Smooth muscle cell of the brain vasculature (primary cell): ENCODE results near the gene CASP14.
"Not testable (repeated sequence)": the region's sequence is repeated elsewhere in the genome, so short reads cannot be mapped to it uniquely, and the experiment has no call there.

ENCODE experiments used
- DNase-seq: peaks from one replicate; pipeline ENCODE4 v3.0.0-alpha.2; 2012; ENCODE audit warnings: low read depth, low spot score

Gene CASP14

GRCh38 chr19:15048885-15049541 lies at the start of gene CASP14:
CASP14 (plus strand) TSS chr19:15049480; CDS start chr19:15052252, 2,772 bp downstream.
- DNase-seq: no peak

GRCh38 chr19:15008308-15008707 lies 41.0 kb upstream of the CASP14 start:
- no peak for DNase-seq

DNA sequence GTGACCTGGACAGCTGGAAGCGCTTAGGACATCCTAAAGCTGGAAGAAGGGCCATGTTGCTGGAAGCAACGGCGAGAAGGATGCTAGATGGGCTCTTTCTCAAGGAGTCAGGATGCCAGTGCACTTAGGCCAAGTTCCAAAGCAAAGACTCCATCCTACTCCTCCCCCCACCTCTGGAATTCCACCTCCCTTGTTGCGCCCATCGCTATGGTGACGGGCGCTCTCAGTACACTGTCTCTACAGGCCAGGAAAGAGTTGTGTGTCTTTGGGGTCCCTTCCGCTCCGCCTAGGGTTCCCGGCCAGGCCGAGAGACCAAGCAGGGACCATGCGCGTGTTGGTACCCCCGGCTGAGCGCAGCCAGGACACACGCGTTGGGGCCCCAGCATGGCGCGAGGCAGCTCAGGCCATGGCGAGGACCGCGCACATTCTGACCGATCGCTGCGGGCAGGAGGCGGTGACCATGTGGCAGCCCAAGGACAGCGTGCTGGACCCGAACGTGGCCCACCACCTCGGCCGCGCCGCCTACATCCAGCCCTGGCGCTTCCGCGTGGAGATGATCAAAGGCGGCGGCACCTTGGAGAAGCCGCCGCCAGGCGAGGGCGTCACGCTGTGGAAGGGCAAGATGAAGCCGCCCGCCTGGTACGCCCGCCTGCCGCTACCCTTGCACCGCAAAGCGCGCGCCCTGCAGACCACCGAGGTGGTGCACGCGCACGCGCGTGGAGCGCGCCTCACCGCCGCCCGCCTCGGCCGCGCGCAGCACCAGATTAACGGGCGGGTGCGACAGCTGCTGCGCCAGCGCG lies 38.6 kb upstream of the CASP14 start:
- no peak for DNase-seq

DNA sequence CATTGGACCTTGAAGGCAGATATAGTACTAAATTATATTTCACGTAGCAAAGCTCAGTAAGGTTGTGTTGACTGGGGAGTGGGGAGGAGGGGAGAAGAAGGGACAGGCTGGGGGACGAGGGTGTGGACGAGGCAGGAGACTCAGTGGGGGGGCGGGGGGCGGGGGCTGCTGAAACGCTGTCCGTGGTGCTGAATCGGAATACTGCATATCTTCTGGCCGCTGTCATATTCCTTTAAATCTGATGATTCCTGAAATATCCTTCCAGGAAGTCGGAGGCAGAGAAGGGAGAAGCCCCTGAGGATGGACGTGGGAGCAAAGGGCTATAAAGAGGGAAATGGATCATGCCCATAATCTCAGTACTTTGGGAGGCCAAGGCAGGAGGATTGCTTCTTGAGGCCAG lies 34.7 kb upstream of the CASP14 start:
- no peak for DNase-seq

DNA sequence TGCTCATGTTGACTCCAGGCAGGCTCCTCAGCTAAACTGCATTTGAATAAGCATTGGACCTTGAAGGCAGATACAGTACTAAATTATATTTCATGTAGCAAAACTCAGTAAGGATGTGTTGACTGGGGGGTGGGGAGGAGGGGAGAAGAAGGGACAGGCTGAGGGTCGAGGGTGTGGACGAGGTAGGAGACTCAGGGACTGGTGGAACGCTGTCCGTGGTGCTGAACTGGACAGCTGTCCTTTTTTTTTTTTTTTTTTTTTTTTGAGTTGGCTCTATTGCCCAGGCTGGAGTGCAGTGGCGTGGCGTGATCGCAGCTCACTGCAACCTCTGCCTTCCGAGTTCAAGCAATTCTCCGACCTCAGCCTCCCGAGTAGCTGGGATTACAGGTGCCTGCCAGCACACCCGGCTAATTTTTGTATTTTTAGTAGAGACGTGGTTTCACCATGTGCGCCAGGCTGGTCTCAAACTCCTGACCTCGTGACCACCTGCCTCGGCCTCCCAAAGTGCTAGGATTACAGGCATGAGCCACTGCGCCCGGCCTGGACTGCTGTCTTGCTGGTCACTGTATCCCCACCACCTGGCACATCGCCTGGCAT lies 33.2 kb upstream of the CASP14 start:
- DNase-seq: no peak

DNA sequence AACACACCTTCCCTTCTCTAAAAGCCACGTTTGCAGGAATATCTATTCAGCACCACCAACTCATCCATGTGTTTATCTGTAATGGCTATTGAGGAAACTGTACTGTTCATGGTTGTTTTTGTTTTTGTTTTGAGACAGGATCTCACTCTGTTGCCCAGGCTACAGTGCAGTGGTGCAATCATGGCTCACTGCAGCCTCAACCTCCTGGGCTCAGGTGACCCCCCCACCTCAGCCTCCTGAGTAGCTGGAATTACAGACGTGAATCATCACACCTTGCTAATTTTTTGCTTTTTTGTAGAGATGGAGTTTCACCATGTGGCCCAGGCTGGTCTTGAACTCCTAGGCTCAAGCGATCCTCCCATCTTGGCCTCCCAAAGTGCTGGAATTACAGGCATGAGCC lies 30.4 kb upstream of the CASP14 start:
- DNase-seq: not testable (repeated sequence)

GRCh38 chr19:15021286-15022007 lies 27.8 kb upstream of the CASP14 start:
- no peak for DNase-seq

DNA sequence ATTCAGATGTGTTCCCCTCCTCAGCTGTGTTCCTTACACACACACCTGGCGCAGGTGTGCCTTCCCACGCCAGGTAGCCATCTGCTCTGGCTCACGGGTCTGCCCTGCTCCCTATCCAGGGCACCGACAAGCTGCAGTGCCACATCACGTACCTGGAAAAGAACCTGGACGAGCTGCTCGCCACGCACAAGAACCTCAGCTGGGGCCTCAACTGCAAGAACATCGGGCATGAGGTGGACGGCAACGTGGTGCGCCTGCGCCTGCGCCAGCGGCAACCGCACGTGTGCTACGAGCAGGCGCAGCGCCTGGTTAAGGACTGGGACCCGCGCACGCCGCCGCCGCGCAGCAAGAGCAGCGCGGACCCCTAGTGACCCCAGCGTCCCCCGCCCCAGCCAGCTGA lies 26.5 kb upstream of the CASP14 start:
- no peak for DNase-seq

- no peak for DNase-seq
These were observed 24.1 kb upstream of the CASP14 start for GRCh38 chr19:15025217-15025616.

DNA sequence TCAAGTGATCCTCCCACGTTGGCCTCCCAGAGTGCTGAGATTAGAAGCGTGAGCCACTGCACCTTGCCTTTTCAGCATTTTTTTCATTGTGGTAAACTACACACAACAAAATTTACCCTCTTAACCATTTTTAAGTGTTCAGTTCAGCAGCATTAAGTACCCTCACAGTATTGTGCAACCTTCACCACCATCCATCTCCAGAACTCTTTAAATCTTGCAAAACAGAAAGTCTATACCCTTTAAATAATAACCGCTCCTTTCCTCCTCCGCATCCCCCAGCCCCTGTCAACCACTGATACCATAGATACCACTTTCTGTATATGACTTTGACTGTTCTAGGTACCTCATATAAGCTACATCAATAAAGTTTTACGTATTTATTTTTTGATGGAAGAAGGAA lies 20.8 kb upstream of the CASP14 start:
- no peak for DNase-seq

GRCh38 chr19:15031675-15032074 lies 17.6 kb upstream of the CASP14 start:
- no peak for DNase-seq

DNA sequence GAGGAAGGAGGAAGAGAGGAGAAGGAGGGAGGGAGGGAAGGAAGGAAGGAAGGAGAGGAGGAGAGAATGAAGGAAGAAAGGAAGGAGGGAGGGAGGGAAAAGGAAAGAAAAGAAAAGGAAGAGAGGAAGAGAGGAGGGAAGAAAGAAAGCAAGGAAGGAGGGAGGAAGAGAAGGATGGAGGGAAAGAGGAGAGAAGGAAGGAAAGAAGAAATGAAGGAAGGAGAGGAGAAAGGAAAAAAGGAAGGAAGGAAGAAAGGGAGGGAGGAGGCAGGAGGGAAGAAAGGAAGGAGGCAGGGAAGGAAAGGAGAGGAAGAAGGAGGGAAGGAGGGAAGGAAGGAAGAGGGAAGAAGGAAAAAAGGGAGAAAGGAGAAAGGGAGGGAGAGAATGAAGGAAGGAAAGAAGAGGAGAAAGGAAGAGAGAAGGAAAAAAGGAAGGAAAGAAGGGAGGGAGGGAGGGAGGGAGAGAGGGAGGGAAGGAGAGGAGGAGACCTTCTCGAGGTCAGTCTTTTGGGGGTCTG lies 13.4 kb upstream of the CASP14 start:
- DNase-seq: no peak

DNA sequence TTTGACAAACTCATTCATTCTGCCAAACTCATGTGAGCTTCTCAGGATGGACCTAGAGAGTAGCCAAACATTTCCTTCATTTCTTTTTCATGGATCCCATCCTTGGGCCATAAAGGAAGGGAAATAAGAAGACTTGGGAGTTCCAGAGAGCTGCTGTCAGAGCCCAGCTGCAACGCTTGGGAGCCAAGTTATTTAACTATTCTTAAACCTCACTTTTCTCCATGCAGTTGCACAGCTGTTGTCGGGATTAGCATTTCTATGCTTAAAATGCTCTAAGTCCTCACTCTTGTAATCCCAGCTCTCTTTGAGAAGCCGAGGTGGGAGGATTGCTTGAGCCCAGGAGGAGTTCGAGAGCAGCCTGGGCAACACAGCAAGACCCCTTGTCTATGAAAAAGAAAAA lies 11.7 kb upstream of the CASP14 start:
- no peak for DNase-seq

- DNase-seq: peak; percentile 75
These were observed 11.0 kb upstream of the CASP14 start for GRCh38 chr19:15038294-15038693.

DNA sequence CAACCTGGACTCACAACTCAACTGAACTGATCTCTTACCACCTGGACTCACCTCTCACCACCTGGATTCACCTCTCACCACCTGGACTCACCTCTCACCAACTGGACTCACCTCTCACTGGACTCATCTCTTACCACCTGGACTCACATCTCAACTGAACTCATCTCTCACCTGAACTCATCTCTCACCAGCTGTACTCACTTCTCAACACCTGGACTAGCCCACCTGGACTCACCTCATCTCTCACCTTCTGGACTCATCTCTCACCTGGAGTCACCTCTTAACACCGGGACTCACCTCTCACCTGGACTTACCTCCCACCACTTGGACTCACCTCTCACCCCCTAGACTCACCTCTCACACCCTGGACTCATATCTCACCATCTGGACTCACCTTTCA lies 7.3 kb upstream of the CASP14 start:
- no peak for DNase-seq

- DNase-seq: no peak
These were observed 6.5 kb upstream of the CASP14 start for GRCh38 chr19:15042826-15043225.

DNA sequence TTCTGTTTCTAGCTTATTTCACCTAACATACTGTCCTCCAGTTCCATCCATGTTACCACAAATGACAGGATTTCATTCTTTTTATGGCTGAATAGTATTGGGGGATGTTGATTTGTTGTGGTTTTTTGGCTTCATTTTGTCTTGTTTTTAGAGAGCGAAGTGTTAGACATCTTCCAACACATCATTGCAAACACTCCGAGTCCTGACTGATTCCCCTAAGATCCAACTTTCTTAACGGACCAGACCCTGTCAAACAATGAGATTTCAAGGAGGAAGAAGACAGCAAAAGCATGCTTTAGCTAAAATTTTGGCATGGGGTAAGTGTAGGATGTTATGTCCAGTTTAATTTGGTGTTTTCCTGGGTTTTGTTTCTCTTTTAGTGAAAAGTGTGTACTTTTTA lies 3.8 kb upstream of the CASP14 start:
- DNase-seq: no peak

GRCh38 chr19:15047680-15048079 lies 1.6 kb upstream of the CASP14 start:
- DNase-seq: no peak

- no peak for DNase-seq
These were observed 1.2 kb upstream of the CASP14 start for GRCh38 chr19:15048128-15048527.

DNA sequence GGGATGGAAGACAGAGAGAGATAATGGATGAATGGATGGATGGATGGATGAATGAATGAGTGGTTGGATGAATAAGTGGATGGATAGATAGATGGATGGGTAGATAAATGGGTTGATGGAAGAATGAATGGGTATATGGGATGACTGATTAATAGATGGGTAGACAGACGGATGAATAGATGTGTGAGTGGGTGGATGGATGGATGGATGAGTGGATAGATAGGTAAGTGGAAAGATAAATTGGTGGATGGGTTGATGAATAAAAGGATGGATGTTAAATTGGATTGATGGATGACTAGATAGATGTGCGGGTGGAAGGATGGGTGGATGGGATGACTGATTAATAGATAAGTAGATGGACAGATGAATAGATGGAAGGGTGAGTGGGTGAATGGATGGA lies 1.4 kb downstream of the CASP14 start:
- DNase-seq: no peak

DNA sequence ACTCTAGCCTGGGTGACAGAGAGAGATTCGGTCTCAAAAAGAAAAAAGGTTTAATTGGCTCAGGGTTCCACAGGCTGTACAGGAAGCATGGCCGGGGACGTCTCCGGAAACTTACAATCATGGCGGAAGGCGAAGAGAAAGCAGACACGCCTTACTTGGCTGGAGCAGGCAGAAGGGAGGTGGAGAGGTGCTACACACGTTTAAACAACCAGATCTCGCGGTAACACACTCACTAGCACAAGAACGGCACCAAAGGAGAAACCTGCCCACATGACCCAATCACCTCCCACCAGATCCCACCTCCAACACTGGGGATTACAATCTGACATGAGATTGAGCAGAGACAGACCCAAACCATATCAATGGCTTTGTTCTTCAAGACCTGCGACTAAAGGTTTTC lies 12.8 kb downstream of the CASP14 start:
- no peak for DNase-seq

GRCh38 chr19:15070386-15070785 lies 21.1 kb downstream of the CASP14 start:
- DNase-seq: not testable (repeated sequence)
